ENCODE measurements around the gene CNPPD1. TPM values are rescaled to one million over a fixed set of nuclear protein-coding genes. Genes with fewer than 3 reads are reported as not detected.

CNPPD1 gene
- total RNA-seq (2021; fragmentation: NEBNext Ultra II Directional; extraction: Animal tissue kit (Norgen Biotek cat#: 25700)) (32.9 and 33.0 TPM in 2 replicates), polyA plus RNA-seq (2011; rRNA removed) (35.9 and 44.8 TPM in 2 replicates), polyA minus RNA-seq (2011; rRNA and poly(A)+ RNA removed) (14.2 and 14.3 TPM in 2 replicates)
- 36.3 TPM for polyA plus RNA-seq (2011; cell fraction: cytosol; rRNA removed)
- polyA plus RNA-seq (2011; cell fraction: nucleus; rRNA removed) = 43.3 TPM
- 31.4 to 40.5 TPM (median 39.6 TPM) in 4 replicates for polyA plus RNA-seq (2012, experiment 1 of 2)
- polyA plus RNA-seq (2012, experiment 2 of 2) = 50.2 TPM
- polyA plus RNA-seq (2013, experiment 1 of 2) = 19.0 TPM
- 19.2 TPM for polyA plus RNA-seq (2013, experiment 2 of 2)
- 8.9 TPM for polyA minus RNA-seq (2011; cell fraction: cytosol; rRNA and poly(A)+ RNA removed)
- 8.2 TPM for polyA minus RNA-seq (2011; cell fraction: nucleus; rRNA and poly(A)+ RNA removed)
- long read RNA-seq, experiment 1, transcript CNPPD1-201 (8 exons, 2,060 nt) = major isoform, 5 of 19 reads
- long read RNA-seq, experiment 1, partial matches to known transcripts = 4 of 19 reads
- long read RNA-seq, experiment 1, other reads (novel, unspliced or antisense) = 10 of 19 reads
- long read RNA-seq, experiment 2, transcript CNPPD1-201 (8 exons, 2,060 nt) = major isoform, 23 of 30 reads
- long read RNA-seq, experiment 2, partial matches to known transcripts = 3 of 30 reads
- long read RNA-seq, experiment 2, other reads (novel, unspliced or antisense) = 3 of 30 reads

GRCh38 chr2:219176818-219177551 is at the start of gene CNPPD1:
Gene CNPPD1, minus strand, starts transcription at chr2:219176925. Its CDS starts 97 bp downstream, at chr2:219176828.
- no peak for FAIRE-seq
- no peaks in the 10 kb centered on the region for H3K9me3 ChIP-seq (ENCODE audit: insufficient read depth in 2 of 2, low read depth in 1 of 2, low read length in 1 of 2)
- POLR2A ChIA-PET (ENCODE audit: partially characterized antibody) = interaction anchor here (0.7 to 3.0 kb wide), 12 partner anchors 13 to 118 kb away, joined by 3 to 21 read pairs (median 6); partner anchors contain the start of genes ABCB6, ANKZF1, ATG9A and STK16
- TF ChIP-seq CBX5 (IDR thresholded peaks at IDR 0.05; ENCODE audit: low read depth, low read length) = no peak
- TF ChIP-seq KDM1A (IDR thresholded peaks at IDR 0.05; ENCODE audit: borderline replicate concordance, low read length) = peak; percentile 28; the same call in 1 of the 2 replicates
- TF ChIP-seq NANOG (IDR thresholded peaks at IDR 0.05; ENCODE audit: insufficient read depth, low read depth, low read length, poor library complexity, severe bottlenecking) = peak; percentile 1
- TF ChIP-seq CTBP2 (IDR thresholded peaks at IDR 0.05; ENCODE audit: borderline replicate concordance, insufficient read depth, insufficient read length, low read length) = peak; percentile 32
- peak; percentile 72; the same call in 1 of the 2 replicates for TF ChIP-seq MAX (IDR thresholded peaks at IDR 0.05)
- TF ChIP-seq TAF7 (optimal IDR thresholded peaks at IDR 0.05; ENCODE audit: borderline replicate concordance, low read depth, low read length) = no peak

More at GRCh38 chr2:219176818-219177551, at the start of gene CNPPD1:
- Histone ChIP-seq H3K79me2 (ENCODE audit: control insufficient read depth in 1 of 2, insufficient read depth in 2 of 2, low read length in 2 of 2) (peaks cover 0 to 8% of the 10 kb centered on the region in 2 experiments; a peak in 1 of 4 replicates), H3K14ac (ENCODE audit: insufficient read length) (no peak within 1 kb of the TSS), H4K8ac (ENCODE audit: extremely low read depth, insufficient read depth, low read length) (0 out of 2 replicates have a peak within 1 kb of the TSS, but pooled peaks have one; percentile 26), H3K27me3 (replicated peaks in 1 of 4; ENCODE audit: control insufficient read depth in 3 of 4, extremely low read depth in 1 of 4, insufficient read depth in 3 of 4, low read length in 3 of 4) (no peaks in the 10 kb centered on the region), H4K91ac (replicated peaks; ENCODE audit: insufficient read length, low read length) (peak within 1 kb of the TSS; percentile 40), H3K4me3 (ENCODE audit: extremely low read depth in 1 of 4, insufficient read depth in 2 of 4, low read depth in 3 of 4, low read length in 4 of 4) (peak within 1 kb of the TSS; percentile 78 to 96 (median 92)), H4K5ac (ENCODE audit: insufficient read length, low read depth, low read length) (peak within 1 kb of the TSS; percentile 88), H4K20me1 (replicated peaks in 1 of 2; ENCODE audit: control insufficient read depth in 1 of 2, insufficient read depth in 2 of 2, low read length in 2 of 2) (peaks cover 0 to 3% of the 10 kb centered on the region in 2 experiments), H3K79me1 (ENCODE audit: low read depth, low read length) (peaks cover 6% of the 10 kb centered on the region), H2BK12ac (ENCODE audit: low read depth, low read length) (0 out of 2 replicates have a peak within 1 kb of the TSS, but pooled peaks have one; percentile 52), H3K36me3 (ENCODE audit: control insufficient read depth in 2 of 4, insufficient read depth in 4 of 4, low read length in 3 of 4) (peaks cover 3 to 21% (median 16%) of the 10 kb centered on the region in 4 experiments; a peak in 6 of 8 replicates), H3K27ac (ENCODE audit: low read depth, low read length) (peak within 1 kb of the TSS; percentile 78), H2BK5ac (ENCODE audit: low read depth, low read length) (peak within 1 kb of the TSS; percentile 89), H3K9ac (replicated peaks in 1 of 4; ENCODE audit: extremely low read depth in 1 of 4, low read depth in 3 of 4, low read length in 3 of 4) (peak within 1 kb of the TSS; percentile 60 to 72 (median 62)), H3K23me2 (ENCODE audit: low read depth, low read length) (peaks cover 11% of the 10 kb centered on the region; the same call in 1 of the 2 replicates), H2AFZ (ENCODE audit: low read length) (peak within 1 kb of the TSS; percentile 69), H2BK120ac (replicated peaks; ENCODE audit: low read depth, low read length) (no peak within 1 kb of the TSS), H2BK20ac (ENCODE audit: low read length) (no peak within 1 kb of the TSS), H3K4me2 (ENCODE audit: insufficient read depth in 1 of 2, low read depth in 2 of 2, low read length in 2 of 2) (peak within 1 kb of the TSS; percentile 82 to 89), H3K4ac (replicated peaks; ENCODE audit: insufficient read length, low read depth, low read length) (no peak within 1 kb of the TSS), H3K18ac (ENCODE audit: extremely low read depth, low read length) (peak within 1 kb of the TSS; percentile 83), H2AK5ac (ENCODE audit: low read depth, low read length) (no peak within 1 kb of the TSS), H3K56ac (replicated peaks; ENCODE audit: insufficient read length, low read depth, low read length) (peak within 1 kb of the TSS; percentile 50), H2BK15ac (ENCODE audit: low read length) (no peak within 1 kb of the TSS; the same call in 1 of the 2 replicates), H3K23ac (ENCODE audit: insufficient read length) (no peak within 1 kb of the TSS), H3K4me1 (replicated peaks in 1 of 4; ENCODE audit: control insufficient read depth in 3 of 4, insufficient read depth in 4 of 4, low read length in 3 of 4) (peaks cover 0 to 13% (median 6%) of the 10 kb centered on the region in 4 experiments; a peak in 6 of 7 replicates)
- DNase-seq (ENCODE audit: low read depth in 1 of 2, low spot score in 2 of 2) = peak in 1 of 2 experiments; percentile 84
- CTCF ChIA-PET (ENCODE audit: partially characterized antibody) = interaction anchor here (0.6 to 8.3 kb wide), 13 partner anchors 11 to 480 kb away, joined by 3 to 71 read pairs (median 4); partner anchors contain the start of genes DNAJB2 and NHEJ1
- 2% methylated on average over 49 of the region's 69 CpGs; no CpG with 5 or more reads in 1 of the 2 experiments for WGBS, 2 experiments (ENCODE audit: extremely low coverage in 1 of 2, insufficient coverage in 1 of 2, insufficient read length in 1 of 2, insufficient replicate concordance in 2 of 2, low coverage in 1 of 2, low lambda C conversion rate in 2 of 2, missing lambda C conversion rate in 1 of 2)

All from H1 (cell line).